ENCODE measurements around the gene EPGN.
"Not testable (repeated sequence)": the region's sequence is repeated elsewhere in the genome, so short reads cannot be mapped to it uniquely, and the experiment has no call there.

EPGN gene

DNA sequence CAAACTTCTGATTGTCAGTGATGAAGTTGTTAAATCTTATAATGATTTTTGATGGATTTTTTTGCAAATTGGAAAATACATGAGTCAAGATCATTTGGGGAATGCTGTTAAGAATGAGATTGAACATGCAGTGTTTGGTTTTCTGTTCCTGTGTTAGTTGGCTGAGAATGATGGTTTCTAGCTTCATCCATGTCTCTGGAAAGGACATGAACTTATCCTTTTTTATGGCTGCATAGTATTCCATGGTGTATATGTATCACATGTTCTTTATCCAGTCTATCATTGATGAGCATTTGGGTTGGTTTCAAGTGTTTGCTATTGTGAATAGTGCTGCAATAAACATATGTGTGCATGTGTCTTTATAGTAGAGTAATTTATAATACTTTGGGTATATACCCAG, 32.2 kb downstream of the EPGN start:
- not testable (repeated sequence) for DNase-seq (ENCODE audit: low read depth)

DNA sequence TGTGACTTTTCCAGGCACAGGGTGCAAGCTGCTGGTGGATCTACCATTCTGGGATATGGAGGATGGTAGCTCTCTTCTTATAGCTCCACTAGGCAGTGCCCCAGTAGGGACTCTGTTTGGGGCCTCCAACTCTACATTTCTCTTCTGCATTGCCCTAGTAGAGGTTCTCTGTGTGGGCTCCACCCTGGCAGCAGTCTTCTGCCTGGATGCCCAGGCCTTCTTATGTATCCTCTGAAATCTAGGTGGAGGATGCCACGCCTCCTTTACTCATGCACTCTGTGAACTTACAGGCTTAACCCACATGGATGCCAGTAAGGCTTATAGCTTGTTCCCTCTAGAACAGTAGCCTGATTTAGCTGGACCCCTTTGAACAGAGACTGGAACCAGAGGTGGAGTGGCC, 35.8 kb downstream of the EPGN start:
- no peak for DNase-seq (ENCODE audit: low read depth)

DNA sequence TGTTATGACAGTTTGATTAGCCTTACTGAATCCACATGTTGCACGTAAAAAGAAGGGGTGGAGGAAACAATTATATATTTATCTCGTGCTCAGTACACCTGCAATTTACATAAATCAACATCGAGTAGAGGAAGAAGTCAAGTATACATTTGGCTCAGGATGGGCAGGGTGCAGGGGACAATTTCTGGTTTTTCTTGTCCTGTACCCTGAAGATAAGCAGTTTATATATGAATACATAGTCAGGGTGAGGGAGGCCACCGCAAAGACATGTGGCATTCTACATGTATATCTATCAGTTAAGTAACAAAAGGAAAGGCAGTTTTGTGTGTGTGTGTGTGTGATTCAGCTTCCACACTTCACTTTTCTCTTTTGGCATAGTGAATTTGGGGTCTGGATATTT, 45.6 kb downstream of the EPGN start:
- DNase-seq (ENCODE audit: low read depth): no peak

DNA sequence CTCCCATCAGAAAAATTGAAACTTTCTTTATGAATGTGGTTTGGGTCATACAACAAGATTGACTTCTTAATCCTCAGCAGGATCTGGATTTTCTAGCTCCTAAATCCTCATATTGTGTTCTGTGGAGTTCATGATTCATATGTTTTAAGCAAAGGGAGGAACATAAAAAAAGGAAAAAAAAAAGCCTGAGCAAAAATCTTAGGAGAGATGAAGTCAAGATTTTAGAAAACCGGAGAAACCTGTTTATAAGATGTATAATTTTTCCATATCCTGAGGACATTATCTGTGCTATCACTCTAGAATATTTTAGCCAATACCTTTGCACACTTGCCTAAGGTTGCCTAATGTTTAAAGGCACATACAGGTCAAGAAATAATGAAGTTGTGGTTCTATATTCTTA, 49.7 kb downstream of the EPGN start:
- DNase-seq (ENCODE audit: low read depth): no peak

DNA sequence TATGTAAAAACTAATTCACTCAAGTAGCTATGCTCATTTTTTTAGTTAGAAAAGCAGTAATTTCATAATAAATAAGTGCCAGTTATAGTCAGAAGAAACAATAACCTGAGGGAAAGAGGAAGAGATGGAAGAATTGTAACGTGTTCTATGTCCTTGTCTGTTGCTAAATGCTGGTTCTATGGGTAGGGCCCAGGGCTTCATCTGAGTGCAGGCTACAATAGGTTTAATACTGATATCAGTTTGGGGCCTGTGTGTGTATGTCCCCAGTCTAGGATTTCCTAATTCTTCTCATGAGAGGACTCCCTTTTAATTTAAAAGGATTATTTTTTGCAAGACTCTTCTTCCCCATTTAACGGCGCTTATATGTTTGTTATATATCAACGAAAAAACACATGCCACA, 53.4 kb downstream of the EPGN start:
- DNase-seq (ENCODE audit: low read depth): no peak

DNA sequence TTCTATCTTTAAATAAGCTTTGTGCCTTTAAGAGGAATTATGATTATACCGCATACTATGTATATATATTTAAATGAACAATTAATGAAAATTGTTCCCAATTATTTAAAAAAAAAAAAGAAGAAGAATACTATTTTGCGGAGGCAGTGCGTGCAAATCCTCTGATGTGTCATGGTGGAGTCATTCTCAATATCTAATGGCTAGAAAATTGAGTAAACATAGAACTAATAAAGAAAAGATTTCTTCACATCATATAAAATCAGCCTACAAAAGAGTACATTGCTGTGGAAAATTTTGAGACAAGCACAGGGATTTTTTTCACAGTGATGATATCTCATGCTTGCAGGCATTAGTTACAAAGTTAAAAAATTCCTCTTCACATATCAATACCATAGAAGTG, 54.1 kb downstream of the EPGN start:
- no peak for DNase-seq (ENCODE audit: low read depth)

- DNase-seq (ENCODE audit: low read depth): no peak
Observed at GRCh38 chr4:74364256-74364651, 56.0 kb downstream of the EPGN start.

DNA sequence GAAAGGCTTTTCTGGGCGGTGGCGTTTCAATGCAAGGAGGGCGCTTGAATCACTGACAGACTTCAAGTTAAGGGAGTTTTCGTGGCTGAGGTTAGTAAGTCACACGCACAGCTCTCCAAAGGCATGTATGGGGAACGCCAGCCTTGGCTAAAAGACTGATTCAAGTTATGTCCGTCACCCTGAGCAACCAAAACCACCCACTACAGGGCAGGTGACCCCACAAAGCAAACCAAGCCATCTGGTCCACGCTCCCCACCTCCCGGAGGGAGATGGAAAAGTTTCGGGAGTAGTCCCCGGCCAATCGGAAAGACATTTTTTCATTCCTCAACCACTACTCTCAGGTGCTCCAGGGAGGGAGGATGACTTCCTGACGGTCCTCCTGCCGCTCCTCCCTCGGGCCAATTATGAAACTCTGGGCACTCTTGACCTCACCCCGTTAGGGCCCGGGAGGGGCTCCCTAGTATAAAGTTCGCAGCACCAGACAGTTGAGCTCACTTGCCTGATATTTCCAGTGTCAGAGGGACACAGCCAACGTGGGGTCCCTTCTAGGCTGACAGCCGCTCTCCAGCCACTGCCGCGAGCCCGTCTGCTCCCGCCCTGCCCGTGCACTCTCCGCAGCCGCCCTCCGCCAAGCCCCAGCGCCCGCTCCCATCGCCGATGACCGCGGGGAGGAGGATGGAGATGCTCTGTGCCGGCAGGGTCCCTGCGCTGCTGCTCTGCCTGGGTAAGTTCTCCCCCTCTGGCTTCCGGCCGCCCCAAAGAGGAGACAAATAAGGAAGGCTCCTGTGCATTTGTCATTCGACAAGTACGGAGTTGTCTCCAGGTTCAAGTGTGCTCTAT, 56.6 kb downstream of the EPGN start, which contains the start of gene EREG:
EREG (plus strand) TSS at position 494 of the 840 bp plus-strand sequence; CDS start at position 658, 164 bp downstream.
- DNase-seq (ENCODE audit: low read depth): no peak

- DNase-seq (ENCODE audit: low read depth): no peak
Observed at GRCh38 chr4:74365761-74366160, 57.5 kb downstream of the EPGN start.
